ENCODE results near the gene ZWILCH.
A peak's percentile ranks its signal among the peaks of the same experiment; 100 is the strongest.

ZWILCH gene

GRCh38 chr15:66542896-66543295, 37.8 kb downstream of the ZWILCH start:
- DNase-seq, result no peak

GRCh38 chr15:66545255-66545654, 40.1 kb downstream of the ZWILCH start:
- DNase-seq, result no peak

- DNase-seq, result no peak
Measured at GRCh38 chr15:66555685-66556084, 50.6 kb downstream of the ZWILCH start.

GRCh38 chr15:66558271-66558670, 53.1 kb downstream of the ZWILCH start:
- no peak for DNase-seq

GRCh38 chr15:66560856-66561525, 55.9 kb downstream of the ZWILCH start:
- DNase-seq, result no peak

- no peak for DNase-seq
Measured at GRCh38 chr15:66563126-66563525, 58.0 kb downstream of the ZWILCH start.

- no peak for DNase-seq
Measured at GRCh38 chr15:66563566-66564110, 58.5 kb downstream of the ZWILCH start.

- DNase-seq, result peak in 2 of 56 donors; percentile 1 to 21
Measured at GRCh38 chr15:66564136-66565041, 59.3 kb downstream of the ZWILCH start.

GRCh38 chr15:66565141-66565641, 60.1 kb downstream of the ZWILCH start:
- peak in 4 of 56 donors; percentile 11 to 30 (median 21) for DNase-seq

- peak in 26 of 56 donors; percentile 1 to 65 (median 16) for DNase-seq
Measured at GRCh38 chr15:66565741-66566144, 60.6 kb downstream of the ZWILCH start, which contains the start of gene LCTL. LCTL (minus strand) TSS chr15:66565998; CDS start chr15:66565365, 633 bp downstream.

GRCh38 chr15:66566963-66567531, 61.9 kb downstream of the ZWILCH start:
- peak in 25 of 56 donors; percentile 3 to 54 (median 14) for DNase-seq

GRCh38 chr15:66567897-66568296, 62.8 kb downstream of the ZWILCH start:
- no peak for DNase-seq

GRCh38 chr15:66569461-66570137, 64.5 kb downstream of the ZWILCH start:
- DNase-seq, result no peak

GRCh38 chr15:66570327-66570726, 65.2 kb downstream of the ZWILCH start:
- no peak for DNase-seq

- no peak for DNase-seq
Measured at GRCh38 chr15:66570842-66571478, 65.8 kb downstream of the ZWILCH start.

- DNase-seq, result no peak
Measured at GRCh38 chr15:66572146-66572545, 67.0 kb downstream of the ZWILCH start.

GRCh38 chr15:66573348-66573718, 68.2 kb downstream of the ZWILCH start:
- DNase-seq, result no peak

GRCh38 chr15:66573719-66574595, 68.8 kb downstream of the ZWILCH start:
- DNase-seq, result no peak

GRCh38 chr15:66574596-66574950, 69.4 kb downstream of the ZWILCH start:
- DNase-seq, result no peak

All from nucleus accumbens (tissue), 56 donors.